Breast epithelium (tissue), 3 donors: ENCODE measurements around the gene SLC38A10.

Experiments
- CTCF ChIP-seq, 3 donors: fragments of 450-650 bp; IDR thresholded peaks; one replicate each; pipeline ENCODE4 v1.5.1; 2016 to 2017; ENCODE audit warnings: antibody characterized with exemption in 3 of 3, mild to moderate bottlenecking in 3 of 3, moderate library complexity in 3 of 3
- POLR2A ChIP-seq: fragments of 450-650 bp; IDR thresholded peaks from one replicate; pipeline ENCODE4 v1.6.1; 2016; ENCODE audit warnings: antibody characterized with exemption, mild to moderate bottlenecking, moderate library complexity

DNA sequence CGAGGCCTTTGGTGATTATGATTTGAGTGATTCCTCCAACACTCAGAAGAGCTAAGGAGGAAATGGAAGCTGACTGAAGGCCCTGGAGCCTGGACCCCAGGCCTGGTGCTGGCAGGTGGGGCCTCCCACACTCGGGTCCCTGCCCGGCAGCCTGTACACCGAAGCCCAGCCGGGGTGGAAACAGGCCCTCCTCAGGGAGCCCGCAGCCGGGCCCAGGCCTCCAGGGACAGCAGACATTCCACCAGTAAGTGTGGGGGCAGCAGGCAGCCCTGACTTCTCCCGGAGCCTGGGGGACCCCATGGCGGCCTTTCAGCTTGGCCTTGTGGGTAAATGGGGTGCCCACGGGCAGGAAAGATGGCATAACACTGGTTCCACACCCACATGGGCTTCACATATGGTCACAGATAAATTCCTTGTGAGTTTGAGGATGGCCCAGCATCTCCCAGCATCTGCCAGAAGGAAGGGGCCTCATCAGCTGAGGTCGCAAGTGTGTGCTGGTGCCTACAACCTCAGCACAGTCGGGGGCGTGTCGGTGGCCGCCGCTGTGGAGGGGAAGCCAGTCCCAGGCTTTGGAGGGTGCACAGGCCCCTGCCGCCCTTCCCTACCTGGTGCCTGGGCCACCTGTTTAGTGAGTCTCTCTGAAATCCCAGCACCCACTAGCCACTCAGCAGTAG, 29.2 kb upstream of the SLC38A10 start:
- TF ChIP-seq CTCF (IDR thresholded peaks at IDR 0.05), result no peak
- no peak for TF ChIP-seq POLR2A
